G401 (cell line): ENCODE measurements around the gene HIBADH. TPM values are rescaled to one million over a fixed set of nuclear protein-coding genes. Genes with fewer than 3 reads are reported as not detected.
"Not testable (repeated sequence)": the region's sequence is repeated elsewhere in the genome, so short reads cannot be mapped to it uniquely, and the experiment has no call there.

Experiments used
- DNase-seq: peaks from one replicate; pipeline ENCODE4 v3.0.0-alpha.2; 2015; ENCODE audit warnings: low spot score
- in situ Hi-C: cut with HindIII; loops from 2 replicates; pipeline ENCODE4 v1.10.0; 2016; ENCODE audit warnings: low sequenced_read_pairs, mixed read lengths
- total RNA-seq: library from RNA; depleted of rRNA; stranded (reverse); fragments of >200 nt; shearing (Covaris generic); gene quantifications from 2 replicates; pipeline ENCODE4 v1.2.3, GENCODE V29; 2014

The HIBADH gene
- total RNA-seq, 1 experiment from 2014 or later: 105 TPM

DNA sequence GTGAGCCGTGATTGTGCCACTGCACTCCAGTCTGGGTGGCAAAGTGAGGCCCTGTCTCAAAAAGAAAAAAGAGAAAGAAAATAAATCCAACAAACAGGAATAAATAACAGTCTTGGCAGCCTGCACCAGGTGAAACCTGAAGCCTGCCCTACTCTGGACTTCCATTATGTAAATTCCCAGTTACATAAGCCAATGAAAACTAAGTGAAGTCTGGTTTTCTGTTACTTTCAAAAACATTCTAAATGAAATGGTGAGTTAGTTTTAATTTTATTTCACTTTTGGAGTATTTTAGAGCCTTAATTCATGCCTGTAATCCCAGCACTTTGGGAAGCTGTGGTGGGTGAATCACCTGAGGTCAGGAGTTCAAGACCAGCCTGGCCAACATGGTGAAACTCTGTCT lies 22.5 kb upstream of the HIBADH start:
- in situ Hi-C loops: no loop called here
- no peak for DNase-seq

DNA sequence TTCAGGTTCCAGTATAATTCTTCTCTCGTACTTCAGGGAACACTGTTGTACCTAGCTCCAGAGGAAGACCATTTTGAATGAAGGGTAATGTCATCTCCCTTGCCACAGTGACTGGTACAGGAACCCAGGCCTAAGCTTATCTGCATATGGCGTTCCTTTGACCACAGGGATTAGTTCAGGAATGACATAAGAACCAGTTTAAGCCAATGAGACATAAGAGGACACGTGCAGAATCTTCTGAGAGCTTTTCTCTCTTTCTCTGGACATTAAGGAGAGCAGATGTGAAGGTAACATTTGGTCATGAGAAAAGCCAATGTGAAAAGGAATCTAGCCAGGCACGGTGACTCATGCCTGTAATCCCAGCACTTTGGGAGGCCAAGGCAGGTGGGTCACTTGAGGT lies 21.8 kb upstream of the HIBADH start:
- in situ Hi-C loops: no loop called here
- DNase-seq: no peak

DNA sequence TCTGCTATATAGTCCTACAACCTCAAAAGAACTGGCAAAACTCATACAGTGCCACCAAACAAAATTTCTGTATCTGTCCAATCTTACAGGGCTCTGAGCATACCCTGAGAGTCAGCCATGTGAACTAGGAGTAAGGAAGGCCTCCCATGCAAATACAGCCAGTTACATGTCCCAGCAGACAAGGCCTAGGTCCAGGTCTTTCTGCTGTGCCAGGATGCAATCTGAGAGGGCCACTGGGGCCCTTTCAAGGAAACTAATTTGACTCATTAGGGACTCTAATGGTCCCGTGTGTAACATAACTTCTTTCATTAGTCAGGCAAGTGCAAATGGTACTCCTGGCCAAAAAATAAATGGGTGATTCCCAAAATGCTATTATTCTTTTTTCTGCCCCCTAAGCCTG lies 17.9 kb upstream of the HIBADH start:
- in situ Hi-C loops: no loop called here
- DNase-seq: no peak

DNA sequence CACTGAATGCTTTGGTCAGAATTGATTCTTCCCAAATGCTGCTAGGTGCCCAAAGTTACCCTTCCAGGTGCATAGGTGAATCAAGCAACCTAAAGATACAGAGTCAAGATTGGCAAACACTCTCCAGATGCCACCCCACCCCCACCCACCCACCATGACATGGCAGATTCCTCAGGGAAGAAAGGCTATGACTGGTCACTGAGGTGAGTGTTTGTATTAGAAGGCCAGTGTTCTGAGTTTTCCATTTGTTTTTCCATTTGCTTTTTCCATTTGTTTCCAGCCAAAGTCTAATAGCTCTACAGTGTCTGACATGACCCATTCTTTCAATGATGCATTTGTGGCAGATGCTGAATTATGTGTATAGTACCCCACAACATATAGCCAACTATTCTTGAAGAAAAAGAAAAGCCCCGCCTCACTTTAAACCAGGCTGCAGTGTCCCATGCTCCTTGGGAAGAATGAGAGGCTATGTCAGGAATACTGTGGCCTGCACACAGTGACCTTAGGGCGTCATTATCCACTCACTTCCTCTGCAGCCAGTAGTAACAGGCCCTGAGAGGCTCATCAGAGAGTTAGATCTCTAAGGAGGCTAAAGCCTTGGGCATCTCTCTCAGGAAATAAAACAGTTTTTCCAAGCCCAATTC lies 16.1 kb upstream of the HIBADH start:
- in situ Hi-C loops: no loop called here
- no peak for DNase-seq

DNA sequence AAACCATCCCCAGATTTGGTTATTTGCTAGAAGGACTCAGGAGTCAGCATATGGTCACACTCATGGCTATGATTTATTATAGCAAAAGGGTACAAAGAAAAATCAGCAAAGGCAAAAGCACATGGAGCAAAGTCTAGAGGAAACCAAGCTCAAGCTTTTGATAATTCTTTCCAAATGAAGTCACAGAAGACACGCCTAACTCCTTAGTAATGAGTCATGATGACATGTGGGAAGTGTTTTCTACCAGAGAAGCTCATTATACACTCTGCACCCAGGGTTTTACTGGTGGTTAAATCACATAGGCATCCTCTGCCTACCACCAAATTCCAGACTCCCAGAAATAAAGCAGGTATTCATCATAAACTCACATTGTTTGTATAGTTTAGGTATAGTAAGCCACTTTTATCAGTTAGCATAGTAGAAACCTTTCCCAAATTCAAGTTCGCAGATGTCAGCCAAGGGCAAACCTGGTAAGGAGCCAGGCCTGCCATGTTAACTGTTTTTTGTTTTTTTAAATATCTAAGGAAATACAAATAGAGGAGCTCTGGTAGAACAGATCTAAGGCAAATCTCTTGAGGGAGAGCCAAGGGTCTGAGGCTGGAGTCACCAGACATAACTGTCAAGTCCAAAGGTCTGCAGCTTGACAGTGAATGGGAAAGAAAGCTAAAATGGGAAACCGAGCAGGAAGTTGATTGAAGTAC lies 15.4 kb upstream of the HIBADH start:
- in situ Hi-C loops: no loop called here
- DNase-seq: no peak

DNA sequence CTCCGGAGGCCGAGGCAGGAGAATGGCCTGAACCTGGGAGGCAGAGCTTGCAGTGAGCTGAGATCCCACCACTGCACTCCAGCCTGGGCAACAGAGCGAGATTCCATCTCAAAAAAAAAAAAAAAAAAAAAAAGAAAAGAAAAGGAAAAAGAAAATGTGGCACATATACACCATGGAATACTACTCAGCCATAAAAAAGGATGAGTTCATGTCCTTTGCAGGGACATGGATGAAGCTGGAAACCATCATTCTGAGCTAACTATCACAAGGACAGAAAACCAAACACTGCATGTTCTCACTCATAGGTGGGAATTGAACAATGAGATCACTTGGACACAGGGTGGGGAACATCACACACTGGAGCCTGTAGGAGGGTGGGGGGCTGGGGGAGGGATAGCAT lies 11.4 kb upstream of the HIBADH start:
- in situ Hi-C loops, DNase-seq: not testable (repeated sequence)

DNA sequence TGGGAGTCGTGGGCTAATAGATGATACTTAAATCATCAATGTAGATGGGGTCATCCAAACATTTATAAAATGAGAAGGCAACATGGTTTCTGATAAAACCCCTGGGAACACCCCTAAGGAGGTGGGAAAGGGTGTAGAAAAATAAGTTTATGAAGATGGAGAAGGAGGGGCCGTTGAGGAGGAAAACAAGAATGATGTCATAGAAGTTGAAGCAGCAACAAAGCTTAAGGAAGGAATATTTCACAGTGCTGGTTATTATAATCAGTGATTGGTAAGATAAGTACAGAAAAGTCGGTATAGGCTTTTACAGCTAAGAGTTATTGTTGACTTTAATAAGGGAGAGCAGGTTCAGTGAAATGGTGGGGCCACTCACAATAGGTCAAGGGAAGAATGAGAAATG lies 9.0 kb upstream of the HIBADH start:
- in situ Hi-C loops: no loop called here
- no peak for DNase-seq

DNA sequence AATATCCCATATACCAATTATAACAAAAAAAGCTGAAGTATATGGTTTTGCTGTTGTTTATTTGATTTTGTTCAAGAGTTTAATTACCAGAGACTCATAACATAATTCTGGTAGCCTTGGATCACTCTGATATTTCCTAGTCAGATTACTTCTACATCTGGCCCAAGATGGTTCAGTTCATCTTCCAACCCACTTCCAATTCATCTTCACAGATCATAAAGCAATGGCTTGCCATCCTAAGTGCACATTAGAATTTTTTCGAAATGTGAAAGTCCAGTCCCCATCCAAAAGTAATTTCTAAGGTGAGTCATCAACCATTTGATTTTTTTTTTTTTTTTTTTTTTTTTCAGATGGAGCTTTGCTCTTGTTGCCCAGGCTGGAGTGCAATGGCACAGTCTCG lies 8.0 kb upstream of the HIBADH start:
- DNase-seq: no peak
- in situ Hi-C loops: no loop called here

DNA sequence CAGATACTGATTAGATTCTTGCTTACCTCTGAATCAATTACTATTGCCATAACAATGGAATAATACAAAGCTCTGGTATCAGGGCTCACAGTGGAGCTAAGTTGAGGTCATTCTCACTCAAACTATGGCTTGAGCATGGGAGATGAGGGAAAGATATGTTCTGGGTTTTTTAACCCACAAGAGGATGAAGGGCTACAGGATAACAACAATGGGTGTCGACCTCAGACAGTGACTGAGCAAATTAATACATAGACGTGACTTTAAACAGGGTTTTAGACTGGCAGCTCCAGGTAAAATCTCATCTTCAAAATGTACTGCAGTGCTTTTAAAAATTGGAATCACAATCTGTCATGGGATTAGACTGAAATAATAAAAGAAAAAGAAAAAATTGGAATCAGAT lies 7.5 kb upstream of the HIBADH start:
- DNase-seq: no peak
- in situ Hi-C loops: no loop called here

DNA sequence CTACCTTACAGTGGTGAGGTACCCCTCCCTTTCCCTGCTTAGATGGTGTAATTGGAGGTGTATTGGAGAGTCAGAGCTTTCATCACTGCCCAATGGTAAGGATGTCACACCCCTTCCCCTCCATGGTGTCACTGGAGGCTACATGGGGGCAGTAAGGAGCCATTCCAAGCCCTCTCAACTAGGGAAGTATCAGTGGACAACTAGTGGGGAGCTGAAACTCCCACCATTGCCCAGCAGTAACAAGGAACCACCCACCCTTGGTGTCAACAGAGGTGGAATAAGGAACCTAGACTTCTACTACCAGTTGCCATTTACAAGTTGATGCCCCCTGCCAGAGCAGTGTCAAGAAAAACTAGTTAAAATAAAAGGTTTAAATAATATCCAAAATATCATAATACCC lies 2.8 kb upstream of the HIBADH start:
- DNase-seq: no peak
- in situ Hi-C loops: no loop called here

DNA sequence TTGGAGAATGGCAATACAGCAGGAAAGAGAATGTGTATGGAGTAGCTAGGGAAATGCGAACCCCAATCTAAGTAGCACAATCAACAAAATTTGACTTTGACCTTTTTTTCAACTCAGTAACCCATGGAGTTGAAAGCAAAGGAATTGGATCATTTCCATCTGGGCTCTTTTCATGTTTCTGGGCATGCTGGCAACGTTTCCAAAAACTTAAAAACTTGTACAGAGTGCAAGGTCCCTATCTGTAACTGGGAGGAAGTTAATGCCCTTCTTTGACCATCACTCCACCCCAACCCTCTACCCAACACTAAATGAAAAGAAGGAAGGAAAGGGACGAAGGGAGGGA lies 1.3 kb upstream of the HIBADH start:
- in situ Hi-C loops: no loop called here
- no peak for DNase-seq

DNA sequence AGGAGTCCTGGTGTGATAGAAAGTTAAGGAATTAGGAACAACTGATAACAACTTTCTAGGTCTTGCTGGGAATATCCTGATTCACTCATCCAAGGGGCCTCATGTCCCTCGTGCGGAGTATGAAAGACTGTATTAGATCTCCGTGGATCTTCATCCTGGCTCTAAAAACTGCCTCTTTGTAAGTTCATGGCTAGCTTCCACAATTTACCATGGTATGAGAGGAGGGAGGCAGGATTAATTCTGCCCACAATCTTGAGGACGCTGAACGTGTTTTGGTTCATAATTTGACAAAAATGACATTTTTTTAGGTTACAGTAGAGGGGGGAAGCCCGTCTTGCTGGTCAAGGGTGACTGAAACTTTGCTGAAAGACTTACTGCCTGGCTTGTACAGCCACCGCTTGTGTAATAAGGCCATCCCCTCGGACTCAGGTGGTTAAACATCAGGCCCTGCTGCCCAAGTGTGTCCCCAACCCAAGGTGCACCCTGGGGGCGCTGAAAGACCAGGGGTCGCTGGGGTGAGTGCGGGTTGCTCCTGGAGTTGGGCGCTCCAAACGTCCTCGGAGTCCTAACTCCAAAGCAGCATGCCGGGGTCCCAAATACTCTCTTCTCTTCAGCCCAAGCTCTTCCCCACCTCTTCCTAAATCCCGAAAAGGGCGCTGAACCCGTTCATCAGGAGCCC lies 733 bp downstream of the HIBADH start:
- peak; percentile 29 for DNase-seq
- in situ Hi-C loops: no loop called here

DNA sequence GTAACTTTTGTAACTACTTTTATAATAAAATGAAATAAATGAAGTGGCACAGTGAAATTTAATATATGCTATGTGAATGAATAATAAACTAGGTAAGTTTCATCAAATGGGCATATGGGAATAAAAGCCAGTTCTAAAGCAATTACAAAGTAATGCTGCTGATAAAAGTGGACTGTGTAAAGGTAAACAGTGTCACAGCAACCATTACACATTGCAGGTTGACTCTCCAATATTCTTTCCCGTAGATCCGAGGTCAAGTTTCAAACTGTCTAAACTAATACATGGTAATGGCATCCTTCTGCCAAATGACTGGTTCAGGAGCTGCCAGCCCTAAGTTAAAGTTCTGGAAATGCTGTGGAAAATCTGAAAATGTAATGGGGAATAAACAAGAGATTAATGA lies 6.0 kb downstream of the HIBADH start:
- no peak for DNase-seq
- in situ Hi-C loops: no loop called here

DNA sequence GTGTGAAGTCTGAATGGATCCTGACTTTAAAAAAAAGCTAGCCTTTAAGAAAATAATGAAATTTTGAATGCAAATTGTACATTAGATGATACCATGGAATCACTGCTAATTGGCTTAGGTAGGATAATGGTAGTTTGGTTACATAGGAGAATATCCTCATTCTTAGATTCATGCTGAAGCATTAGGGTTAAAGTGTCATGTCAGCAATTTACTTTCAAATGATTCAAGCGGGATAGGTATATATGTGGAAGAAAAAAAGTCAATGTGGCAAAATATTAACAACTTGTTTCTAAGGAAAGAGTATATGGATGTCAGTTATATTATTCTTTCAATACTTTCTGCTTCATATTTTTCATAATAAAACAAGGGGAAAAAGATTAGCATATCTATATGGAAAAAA lies 7.5 kb downstream of the HIBADH start:
- in situ Hi-C loops: no loop called here
- DNase-seq: no peak

DNA sequence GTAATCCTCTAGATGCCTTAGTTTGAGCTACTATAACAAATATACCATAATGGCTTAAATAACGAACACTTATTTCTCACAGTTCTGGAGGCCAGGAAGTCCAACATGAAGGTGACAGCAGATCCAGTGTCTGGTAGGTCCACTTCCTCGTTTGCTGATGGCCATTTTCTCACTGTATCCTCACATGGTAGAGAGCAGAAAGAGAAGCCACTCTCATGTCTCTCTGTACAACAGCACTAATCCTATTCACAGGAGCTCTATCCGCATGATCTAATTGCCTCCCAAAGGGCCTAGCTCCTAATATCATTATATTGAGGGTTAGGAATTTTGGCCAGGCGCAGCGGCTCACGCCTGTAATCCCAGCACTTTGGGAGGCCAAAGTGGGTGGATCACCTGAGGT lies 10.2 kb downstream of the HIBADH start:
- in situ Hi-C loops: no loop called here
- no peak for DNase-seq

DNA sequence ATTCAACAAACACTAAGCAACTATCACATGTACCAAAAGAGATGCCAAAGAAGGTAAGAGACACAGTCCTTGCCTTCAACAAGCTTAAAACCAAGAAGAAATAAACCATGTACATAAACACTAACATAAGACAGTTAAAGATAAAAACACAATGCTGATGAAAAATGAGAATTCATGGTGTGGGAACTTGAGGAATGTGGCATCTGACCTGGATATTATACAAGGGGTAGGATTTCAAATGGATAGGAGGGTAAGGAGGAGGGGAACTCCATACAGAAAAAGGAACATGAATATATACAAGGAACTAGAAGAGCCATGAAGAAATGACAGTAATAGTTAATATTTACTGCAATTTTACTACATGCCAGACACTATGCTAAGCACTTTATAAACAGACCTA lies 11.0 kb downstream of the HIBADH start:
- DNase-seq: no peak
- in situ Hi-C loops: no loop called here

DNA sequence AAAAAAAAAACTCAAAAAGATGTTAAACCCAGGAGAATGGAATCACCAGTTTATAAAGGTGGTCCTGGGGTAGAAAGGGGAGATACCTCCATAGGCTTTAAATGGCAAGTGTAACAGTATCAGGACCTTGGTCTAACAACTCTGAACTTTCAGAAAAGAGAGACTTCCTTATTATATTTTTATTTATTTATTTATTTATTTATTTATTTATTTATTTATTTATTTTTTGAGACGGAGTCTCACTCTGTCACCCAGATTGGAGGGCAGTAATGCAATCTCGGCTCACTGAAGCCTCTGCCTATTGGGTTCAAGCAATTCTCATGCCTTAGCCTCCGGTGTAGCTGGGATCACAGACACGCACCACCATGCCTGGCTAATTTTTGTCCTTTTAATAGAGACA lies 12.4 kb downstream of the HIBADH start:
- no peak for DNase-seq
- in situ Hi-C loops: no loop called here

DNA sequence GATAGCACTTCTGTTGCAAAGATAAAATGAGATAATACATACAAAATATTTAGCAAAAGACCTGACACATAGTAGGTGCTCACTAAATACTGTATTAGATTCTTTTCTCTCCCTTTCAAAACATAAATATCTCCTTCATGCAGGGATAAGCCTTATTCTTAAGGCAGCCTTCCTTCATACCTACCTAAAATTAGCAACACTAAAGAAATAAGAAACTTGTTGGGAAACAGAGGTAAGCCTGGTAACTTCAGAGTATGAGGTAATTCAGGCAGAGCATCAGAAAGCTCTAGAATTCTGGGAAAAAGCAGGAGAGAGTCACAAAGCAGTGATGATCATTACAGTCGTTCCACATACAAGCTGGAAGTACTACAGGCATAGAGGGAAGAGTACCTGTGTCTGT lies 15.2 kb downstream of the HIBADH start:
- DNase-seq: no peak
- in situ Hi-C loops: no loop called here

DNA sequence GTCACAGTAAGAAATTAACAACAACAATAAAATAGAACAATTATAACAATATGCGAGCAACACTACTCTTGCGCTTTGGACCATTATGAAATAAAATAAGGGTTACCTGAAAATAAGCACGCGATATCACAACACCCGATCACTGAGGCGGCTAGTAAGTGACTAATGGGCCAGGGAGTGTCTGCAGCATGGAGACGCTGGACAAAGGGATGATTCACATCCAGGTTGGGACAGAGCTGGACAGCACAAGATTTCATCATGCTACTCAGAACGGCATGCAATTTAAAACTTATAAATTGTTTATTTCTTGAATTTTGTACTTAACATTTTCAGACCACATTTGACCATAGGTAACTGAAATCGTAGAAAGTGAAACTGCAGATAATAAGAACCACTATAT lies 15.6 kb downstream of the HIBADH start:
- DNase-seq: no peak
- in situ Hi-C loops: no loop called here

DNA sequence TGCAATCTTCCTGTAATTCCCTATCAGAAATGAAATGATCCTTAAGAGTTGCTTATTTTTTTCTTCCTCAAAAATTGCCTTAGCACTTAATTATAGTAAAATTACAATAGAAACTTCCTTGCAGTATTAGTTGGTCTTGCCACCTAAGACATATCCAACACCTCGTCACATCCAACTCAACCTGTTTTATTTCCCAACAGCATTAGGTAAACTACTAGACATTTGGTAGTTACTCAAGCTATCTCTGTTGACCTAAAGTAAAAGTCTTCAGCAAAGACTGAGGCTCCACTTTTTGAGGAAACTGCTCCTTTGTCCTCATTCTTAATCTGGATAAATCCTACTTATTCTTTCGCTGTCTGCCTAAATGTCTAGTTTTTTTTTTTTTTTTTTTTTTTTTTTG lies 20.4 kb downstream of the HIBADH start:
- in situ Hi-C loops: no loop called here
- no peak for DNase-seq
